Measurements from ENCODE around the gene SLC35E2B.

SLC35E2B gene

DNA sequence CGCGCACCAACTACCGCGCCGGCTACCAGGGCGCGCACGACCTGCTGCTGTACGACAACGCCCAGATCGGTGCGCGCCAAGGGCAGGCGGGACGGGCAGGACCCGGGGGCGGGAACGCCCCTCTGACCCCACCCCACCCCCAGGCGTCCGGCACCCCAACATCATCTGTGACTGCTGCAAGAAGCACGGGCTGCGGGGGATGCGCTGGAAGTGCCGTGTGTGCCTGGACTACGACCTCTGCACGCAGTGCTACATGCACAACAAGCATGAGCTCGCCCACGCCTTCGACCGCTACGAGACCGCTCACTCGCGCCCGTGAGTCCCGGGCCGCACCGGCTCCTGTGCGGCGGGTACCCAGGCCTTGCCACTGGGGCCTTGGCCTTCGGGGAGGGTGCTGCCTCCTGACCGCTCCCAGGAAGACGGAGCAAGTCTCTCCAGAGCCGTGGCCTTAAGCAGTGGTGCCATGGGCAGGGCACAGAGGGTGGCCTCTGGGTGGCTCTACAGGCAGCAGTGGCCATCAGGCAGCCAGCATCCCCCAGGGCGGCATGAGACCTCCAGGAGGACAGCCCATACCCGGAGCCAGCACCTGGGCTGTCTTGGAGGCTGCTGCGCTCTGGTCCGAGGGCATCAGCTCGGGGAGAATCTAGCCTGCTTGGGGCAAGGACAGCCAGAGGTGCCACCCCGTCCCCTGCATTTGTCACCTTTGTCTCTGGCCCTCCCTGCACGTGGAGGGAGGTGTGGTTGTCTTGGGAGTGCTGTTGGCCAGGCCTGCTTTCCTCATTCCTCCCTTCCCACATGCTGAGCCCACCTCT, 68.8 kb downstream of the SLC35E2B start:
- no peak for DNase-seq (ENCODE audit: low spot score)

DNA sequence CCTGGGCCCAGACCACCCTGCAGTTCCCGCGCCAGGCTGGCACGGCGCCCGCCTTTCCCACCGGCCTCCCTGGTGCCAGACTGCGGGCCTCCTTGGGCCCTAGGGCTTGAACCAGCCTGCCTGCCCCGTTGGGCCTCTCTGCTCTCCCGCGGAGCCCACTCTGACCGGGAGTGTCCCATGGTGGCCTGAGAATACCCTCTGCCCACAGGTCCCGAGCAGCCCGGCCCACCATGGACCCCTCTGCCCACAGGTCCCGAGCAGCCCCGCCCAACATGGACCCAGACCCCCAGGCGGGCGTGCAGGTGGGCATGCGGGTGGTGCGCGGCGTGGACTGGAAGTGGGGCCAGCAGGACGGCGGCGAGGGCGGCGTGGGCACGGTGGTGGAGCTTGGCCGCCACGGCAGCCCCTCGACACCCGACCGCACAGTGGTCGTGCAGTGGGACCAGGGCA, 69.4 kb downstream of the SLC35E2B start:
- no peak for DNase-seq (ENCODE audit: low spot score)

DNA sequence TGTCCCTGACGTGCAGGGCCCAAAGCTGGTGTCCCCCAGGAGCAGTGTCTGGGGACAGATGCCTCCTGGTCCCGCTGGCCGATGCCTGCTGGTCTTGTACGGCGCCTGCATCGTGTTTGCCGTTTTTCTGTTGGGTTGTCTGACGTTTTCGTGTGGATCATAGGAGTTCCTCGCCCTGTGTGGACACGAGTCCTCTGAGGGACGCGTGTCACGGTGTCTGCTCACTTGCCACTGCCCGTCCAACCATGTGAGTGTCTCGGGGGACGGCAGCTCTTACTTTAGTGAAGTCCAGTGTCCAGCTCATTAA, 69.9 kb downstream of the SLC35E2B start:
- no peak for DNase-seq (ENCODE audit: low spot score)

DNA sequence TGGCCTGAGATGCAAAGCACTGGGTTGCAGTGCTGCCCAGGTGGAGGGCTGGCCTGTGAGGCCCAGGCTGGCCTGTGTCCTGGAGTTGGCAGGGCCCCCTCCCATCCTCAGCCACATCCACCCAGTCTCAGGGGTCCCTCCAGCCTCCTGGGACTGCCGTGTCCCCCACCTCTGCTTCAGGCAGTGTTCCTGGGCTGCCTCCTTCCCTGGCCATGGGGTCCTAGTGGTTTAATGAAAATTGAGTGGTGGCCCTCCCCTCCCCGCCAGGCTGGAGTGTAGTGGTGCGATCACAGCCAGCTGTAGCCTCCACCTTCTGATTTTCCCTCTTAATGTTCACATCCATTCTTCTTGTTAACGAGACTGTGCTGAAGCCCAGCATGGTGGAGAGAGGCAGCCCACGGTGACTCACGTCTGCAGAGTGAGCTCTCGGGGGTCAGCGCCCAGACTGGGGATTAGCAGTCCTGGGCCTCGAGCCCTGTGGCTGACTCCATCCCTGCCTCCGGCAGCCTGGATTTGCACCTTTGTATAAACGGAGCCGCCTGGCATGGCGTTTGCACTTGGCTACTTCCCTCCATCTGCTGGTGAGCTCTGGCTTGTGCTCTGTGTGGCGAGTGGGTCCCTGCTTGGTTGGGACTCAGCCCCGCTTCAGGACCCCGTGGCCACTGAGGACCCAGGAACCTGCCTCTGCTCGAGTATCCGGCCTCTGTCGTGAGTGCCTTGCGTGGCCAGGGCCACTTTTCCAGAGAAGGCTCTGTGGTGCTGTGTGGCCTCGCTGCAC, 70.4 kb downstream of the SLC35E2B start:
- DNase-seq (ENCODE audit: low spot score), result no peak

DNA sequence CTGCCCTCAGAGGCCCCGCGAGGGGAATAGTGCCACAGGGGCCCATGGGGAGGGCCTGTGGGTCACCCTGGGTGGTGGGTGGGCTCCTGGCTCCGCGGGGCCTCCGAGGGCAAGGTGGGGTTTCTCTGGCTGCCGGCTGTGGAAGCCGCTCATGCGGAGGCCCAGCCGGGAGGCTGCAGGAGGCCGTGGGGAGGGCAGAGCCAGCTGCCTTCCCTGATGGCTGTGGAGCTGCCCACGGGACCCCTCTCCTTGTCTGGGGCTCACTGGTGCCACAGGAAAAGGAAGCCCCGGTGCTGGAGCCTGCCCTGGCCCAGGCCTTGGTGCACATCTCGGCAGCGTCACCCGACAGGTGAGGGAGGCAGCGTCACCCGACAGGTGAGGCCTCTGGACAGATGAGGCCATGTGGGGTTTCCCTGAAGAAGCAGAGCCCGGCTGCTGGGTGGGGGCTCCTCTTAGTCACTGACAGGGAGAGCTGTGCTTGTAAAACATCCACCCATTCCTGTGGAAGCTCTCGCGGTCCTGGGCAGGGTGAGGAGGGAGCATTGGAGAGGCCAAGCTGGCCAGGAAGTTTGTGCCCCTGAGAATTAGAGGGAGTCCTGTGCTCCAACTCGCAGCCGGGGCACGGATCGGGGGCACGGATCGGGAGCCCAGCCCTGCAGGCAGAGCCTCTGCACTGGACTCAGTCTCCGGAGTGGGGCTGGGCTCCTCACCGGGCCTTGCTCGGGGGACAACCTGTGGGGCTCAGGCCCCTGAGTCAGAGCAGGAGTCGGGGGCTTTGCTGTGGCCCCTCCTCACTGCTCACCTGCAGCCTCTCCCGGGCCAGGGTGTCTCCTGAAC, 71.2 kb downstream of the SLC35E2B start:
- DNase-seq (ENCODE audit: low spot score), result no peak

DNA sequence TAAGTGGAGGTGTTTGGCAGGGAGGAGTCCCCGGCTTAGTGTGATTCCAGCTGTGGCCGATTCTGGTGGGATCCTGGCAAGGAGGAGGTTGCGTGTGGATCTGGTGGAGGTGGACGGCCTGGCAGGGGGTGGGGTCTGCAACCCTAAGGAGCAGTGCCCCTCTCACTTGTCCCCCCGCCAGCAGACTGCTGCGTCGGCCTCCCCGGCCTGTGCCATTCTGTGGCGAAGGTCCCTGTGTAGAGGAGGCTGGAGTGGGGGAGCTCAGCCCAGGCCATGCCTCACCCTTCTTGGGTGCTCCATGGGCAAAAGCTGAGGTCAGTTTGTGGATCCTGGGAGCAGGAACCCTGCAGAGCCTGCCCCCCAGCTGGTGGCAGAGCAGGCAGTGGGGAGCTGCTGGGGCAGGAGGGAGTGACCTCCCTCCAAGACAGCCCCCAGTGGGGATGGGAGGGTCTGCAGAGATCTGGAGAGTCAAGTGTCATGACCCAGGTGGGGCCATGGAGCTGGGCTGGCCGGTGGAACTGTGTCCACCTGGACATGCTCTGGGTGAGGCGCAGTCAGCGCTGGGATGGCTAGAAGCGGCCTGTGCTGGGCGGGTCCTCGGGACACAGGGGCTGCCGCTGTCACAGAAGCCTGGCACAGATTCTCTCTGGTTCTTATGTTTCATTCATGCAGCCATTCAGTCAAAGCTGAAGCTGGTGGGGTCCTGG, 72.0 kb downstream of the SLC35E2B start:
- no peak for DNase-seq (ENCODE audit: low spot score)

DNA sequence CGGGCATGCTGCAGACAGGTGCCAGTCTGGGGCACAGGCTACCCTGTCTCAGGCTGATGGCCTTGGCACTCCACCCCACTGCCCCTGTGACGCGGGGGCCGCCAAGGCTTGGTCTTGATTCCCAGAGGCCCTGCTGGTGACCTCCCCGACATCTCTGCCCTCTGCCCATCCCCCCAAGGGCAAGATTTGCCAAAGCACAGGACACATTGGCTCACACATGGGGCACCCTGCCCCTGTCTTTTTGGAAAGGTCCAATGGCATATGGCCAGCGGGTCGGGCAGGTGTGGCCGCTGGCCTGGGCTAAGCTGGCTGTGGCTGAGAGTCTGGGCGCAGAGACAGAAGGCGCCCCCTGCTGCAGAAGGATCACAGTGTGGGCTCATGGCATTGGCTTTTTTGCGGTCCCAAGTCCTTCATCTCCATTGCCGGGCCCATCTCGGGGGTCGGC, 72.7 kb downstream of the SLC35E2B start:
- no peak for DNase-seq (ENCODE audit: low spot score)

DNA sequence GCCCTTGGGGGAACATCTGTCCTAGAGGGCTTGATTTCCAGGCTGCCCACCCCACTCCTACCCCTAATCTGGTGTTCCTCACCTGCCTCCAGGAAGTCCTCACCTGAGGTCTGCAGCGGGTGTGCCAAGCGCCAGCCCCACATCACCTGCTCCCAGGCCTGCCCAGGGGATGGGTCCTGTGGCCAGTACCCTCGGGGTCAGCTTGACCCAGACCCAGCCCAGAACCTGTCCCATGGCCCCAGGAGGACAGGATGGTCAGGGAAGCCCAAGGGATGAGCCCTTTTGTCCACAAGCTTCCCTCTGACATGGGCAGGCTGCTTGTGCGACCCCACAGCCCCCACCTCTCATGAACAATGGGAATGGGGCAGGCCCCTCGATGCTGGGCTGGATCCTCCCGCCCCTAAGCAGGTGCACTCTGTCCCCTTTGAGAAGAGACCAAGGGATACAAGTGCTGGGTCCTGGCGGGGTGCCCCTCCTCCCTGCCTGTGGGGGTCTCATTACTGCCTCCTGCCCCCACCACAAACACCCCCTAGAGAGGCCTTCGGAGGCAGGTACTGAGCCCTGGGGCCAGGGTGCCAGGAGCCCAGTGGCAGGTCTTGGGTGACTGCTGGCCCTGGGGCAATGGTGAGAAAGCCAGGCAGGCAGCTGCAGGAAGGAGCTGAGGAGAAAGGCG, 74.1 kb downstream of the SLC35E2B start:
- no peak for DNase-seq (ENCODE audit: low spot score)

DNA sequence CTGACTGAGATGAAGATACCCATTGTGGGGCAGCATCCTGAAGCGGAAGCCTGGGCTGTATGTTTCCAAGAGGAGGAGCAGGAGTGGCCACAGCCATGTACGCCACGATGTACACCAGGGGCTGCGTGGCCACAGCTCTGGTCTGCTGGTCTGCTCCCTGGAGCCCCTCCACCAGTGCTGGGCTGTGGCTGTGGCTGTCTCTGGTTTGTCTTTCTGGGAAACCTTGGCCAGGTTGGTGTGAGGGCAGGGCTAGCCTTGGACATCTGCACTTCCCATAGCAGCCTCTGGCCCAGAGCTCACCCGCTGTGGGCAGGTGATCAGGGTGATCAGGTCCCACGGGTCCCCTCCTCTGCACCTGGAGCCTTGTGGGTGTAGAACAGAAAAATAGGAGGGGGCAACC, 74.7 kb downstream of the SLC35E2B start:
- no peak for DNase-seq (ENCODE audit: low spot score)

DNA sequence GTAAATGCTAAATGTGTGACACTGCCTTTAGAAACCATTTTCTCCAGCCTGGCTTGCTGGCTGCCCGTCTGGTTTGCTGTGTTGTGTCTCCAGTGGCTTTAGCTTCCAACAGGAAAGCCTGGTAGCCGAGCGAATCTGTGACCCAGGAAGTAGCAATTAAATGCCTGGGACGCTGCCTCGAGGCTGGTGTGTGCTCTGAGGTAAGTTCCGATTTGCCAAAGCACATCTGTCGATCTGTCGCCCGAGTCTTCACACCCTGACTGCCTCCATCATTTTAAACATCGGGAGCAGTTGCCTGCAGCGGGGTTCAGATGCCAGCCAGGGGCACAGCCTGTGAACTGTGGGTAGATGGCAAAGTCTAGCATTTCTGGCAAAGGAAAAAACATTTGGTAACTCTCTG, 75.1 kb downstream of the SLC35E2B start:
- no peak for DNase-seq (ENCODE audit: low spot score)

DNA sequence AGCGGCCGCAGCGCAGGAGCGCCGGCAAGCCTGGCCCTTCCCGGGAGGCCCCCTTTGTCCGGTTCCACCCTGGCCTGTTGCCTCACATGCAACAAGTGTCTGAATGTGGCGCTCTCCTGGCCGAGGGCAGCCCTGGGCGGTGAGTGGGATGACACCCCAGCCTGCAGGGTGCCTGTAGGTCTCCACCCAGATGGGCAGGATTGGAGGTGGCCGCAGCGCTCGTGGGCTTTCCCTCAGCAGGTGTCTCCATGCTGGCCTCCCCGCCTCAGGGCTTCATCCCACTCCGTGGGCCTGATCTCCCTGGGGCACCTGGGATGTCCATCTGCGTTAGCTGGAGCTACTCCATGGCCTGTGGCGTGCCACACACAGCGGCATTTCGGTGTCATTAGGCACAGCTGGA, 75.8 kb downstream of the SLC35E2B start:
- no peak for DNase-seq (ENCODE audit: low spot score)

DNA sequence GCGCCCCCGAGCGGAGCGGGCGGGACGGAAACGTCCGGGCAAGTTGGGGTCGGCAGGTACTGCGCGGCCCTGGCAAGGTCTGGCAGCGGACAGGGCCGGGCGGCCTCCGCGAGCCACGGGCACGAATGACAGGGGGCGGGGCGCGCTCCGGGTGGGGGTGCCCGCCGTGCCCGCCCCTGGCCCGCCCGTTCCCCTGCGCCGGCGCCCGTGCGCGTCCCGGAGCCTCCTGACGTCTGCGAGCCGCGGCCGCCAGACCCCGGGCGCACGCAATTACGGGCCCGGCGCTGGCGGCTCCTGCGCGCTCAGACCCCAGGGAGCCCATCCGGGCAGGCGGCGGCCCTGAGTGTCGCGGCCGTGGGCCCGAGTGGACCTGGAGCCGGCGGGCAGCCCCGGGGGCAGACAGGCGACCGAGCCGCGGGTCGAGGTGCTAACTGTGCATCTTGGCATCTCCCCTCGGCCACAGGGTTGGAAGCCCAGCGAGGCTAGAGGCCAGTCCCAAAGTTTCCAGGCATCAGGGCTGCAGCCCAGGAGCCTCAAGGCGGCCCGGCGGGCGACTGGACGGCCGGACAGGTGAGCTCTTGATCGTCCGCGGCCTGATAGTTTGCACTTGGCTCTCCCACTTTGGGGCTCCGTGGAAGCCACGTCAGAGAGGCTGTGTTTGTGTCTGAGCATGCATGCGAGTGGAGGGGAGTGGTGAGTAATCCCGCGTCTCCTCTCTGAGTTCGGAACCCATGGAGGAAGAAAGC, 76.4 kb downstream of the SLC35E2B start:
- DNase-seq (ENCODE audit: low spot score), result peak; percentile 34

DNA sequence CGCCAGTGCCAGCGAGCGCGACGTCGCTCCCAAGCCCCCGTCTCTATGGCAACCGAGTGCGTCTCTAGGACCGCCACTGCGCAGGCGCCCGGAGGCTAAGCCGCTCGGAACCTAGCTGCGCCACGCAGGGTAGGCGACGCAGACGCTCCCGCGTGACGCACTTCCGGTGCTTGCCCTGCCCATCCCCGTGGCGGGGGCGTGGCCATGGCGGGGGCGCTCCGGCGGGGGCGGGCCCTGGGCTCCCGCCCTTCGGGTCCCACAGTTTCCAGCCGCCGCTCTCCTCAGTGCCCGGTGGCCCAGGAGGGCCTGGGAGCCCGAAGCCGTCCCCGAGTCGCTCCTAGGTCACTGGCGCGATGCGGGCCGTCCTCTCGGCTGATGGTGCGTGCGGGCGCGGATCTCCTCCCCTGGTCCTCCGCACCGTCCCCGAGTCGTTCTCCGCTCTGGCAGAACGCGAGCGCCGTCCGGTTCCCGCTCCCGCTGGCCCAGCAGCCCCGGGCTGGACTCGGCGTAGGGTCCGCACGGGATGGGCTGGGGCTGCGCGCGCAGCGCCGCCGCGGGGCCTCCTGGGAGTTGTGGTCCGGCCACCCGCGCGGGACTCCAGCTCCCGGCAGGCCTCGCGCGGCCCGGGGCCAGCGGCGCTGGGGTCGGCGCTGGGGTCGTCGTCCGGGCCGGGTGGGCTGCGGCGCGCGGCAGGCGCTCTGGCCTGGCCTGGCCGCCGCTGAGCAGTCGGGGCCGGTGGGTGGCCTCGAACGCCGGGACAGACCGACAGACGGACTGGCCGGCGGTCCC, 77.1 kb downstream of the SLC35E2B start, which contains the start of gene MIB2:
TSS of gene MIB2 (plus strand) at position 245 of the 789 bp plus-strand sequence. CDS start 7,953 bp downstream, outside the sequence.
- peak; percentile 96 for DNase-seq (ENCODE audit: low spot score)

DNA sequence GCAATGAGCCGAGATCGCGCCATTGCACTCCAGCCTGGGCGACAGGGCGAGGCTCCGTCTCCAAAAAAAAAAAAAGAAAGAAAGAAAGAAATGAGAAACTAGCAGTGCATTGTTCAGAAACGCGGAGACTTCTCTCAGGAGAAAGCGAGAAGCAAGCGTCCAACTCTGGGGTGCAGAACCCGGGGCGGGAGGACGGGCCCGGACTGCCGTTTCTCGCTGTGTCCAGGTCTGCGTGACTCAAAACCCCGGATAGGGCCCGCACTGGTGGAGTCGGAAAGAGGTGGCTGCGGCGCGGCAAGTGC, 77.7 kb downstream of the SLC35E2B start:
- no peak for DNase-seq (ENCODE audit: low spot score)

DNA sequence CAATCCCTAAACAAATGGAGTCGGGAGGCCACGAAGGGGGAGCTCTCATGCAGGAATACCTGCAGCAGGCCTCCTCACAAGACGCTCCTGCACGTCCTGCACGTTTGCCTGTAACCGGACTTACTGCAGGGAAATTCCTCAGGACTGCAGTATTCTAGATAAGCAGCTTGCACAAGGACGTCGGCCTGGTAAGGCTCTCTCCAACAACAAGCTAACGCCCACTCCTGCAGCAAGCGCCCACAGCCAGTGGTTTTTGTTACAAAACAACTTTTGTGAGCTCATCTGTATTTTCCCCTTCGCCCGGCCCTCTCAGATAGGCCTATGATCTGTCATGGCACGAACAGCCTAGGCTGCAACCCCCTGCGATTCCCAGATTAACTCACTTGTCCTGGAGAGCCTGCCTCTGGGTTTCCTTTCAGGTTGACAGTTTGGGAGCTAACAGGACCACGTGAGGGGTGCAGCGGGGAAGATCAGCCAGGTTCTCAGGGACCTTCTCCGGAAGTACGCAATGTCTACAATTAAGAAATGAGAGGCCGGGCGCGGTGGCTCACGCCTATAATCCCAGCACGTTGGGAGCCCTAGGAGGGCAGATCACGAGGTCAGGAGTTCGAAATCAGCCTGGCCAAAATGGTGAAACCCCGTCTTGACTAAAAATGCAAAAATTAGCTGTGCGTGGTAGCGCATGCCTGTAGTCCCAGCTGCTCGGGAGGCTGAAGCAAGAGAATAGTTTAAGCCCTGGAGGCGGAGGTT, 78.2 kb downstream of the SLC35E2B start:
- peak; percentile 84 for DNase-seq (ENCODE audit: low spot score)

DNA sequence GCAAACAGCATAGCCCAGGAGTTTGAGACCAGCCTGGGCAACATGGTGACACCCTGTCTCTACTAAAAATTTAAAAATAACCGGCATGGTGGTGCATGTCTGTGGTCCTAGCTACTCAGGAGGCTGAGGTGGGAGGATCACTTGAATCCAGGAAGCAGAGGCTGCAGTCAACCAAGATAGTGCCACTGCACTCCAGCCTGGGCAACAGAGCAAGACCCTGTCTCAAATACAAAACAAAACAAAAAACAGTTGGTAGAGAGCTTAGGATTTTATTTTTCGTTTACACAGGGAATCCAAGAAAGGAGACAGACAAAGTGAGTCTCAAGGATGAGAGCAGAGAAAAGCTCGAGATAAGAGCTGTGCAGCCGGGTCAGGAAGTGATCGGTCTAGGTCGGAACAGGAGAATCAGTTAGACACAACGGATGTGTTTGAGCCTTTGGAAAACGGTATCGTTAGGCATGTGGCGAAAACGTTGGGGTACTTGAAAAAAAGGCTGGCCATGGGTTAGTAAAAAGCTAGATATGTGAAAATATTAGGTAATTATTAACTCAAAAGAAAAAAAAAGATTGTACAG, 79.0 kb downstream of the SLC35E2B start:
- DNase-seq (ENCODE audit: low spot score), result no peak

DNA sequence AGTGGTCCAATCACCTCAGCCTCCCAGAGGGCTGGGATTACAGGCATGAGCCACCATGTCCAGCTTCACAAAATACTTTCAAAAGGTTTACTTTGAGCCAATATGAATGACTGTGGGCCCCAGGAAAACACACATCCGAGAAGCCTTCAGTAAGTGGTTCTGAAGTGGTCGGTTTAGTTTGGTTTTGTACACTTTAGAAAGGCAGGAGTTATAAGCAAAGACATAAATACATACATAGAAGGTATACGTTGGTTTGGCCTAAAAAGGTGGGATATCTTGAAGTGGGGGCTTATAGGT, 80.5 kb downstream of the SLC35E2B start:
- no peak for DNase-seq (ENCODE audit: low spot score)

DNA sequence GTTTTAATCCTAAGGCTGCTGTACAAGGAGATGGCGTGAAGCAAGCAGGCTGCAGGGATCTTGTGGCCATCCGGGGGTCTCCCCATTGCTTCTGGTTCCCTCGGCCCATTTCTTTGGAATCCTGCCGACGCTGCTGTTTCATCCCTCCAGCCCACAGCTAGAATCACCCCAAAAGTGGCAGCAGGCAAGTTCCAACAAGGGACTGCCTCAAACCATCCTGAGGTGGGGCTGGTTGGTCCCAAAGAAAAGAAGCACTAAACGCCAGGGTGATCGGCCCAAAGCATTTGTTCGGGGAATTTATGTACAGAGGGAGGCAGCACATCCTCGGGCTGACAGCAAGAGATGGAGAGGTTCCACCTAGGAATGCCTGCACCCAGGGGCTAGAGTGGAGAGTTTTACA, 81.8 kb downstream of the SLC35E2B start:
- no peak for DNase-seq (ENCODE audit: low spot score)

Measured in kidney tubule cell (primary cell).